OCI-LY7 (cell line): ENCODE results near the gene MRPL34. TPM values are rescaled to one million over a fixed set of nuclear protein-coding genes. Genes with fewer than 3 reads are reported as not detected.

ENCODE experiments used
- BruUV-seq: library from RNA; stranded (reverse); fragments of 400-500 nt; replicated peaks from 2 replicates; lab custom pipeline; 2021; lab: Mats Ljungman, UMichigan
- CTCF ChIA-PET: fragments of 300-600 bp; sonication (Branson Sonifier 250); formaldehyde crosslinking; loops from one replicate; lab custom pipeline; 2022; ENCODE audit warnings: antibody characterized with exemption; ENCODE audit not compliant: unreplicated experiment; lab: Charles Lee
- POLR2A ChIA-PET: fragments of 300-600 bp; sonication (Branson Sonifier 250); formaldehyde crosslinking; loops from one replicate; lab custom pipeline; 2022; ENCODE audit warnings: antibody characterized with exemption; lab: Charles Lee
- DNase-seq: peaks from one replicate; pipeline ENCODE4 v3.0.0-alpha.2; 2015; ENCODE audit warnings: low spot score
- H2AFZ ChIP-seq: fragments of 200-600 bp; sonication (generic), shearing (Covaris generic); 2 replicates; pipeline ENCODE4 v1.6.1; 2014; ENCODE audit warnings: mild to moderate bottlenecking, antibody characterized with exemption, low read length, moderate library complexity
- H3K27ac ChIP-seq: fragments of 200-600 bp; sonication (generic); 2 replicates; pipeline ENCODE4 v1.5.1; 2014; ENCODE audit warnings: mixed run types, low read depth, mild to moderate bottlenecking, moderate library complexity, low read length, inconsistent platforms; ENCODE audit not compliant: poor library complexity, severe bottlenecking
- H3K36me3 ChIP-seq: fragments of 200-600 bp; sonication (generic); 2 replicates; pipeline ENCODE4 v1.6.1; 2014; ENCODE audit warnings: mild to moderate bottlenecking, antibody characterized with exemption, low read length, moderate library complexity, mixed read lengths; ENCODE audit not compliant: insufficient read depth
- H3K4me1 ChIP-seq: fragments of 200-600 bp; sonication (generic); 2 replicates; pipeline ENCODE4 v1.5.1; 2014; ENCODE audit warnings: mild to moderate bottlenecking, low read length; ENCODE audit not compliant: insufficient read depth, poor library complexity, severe bottlenecking
- H3K4me2 ChIP-seq: fragments of 200-600 bp; sonication (generic); 2 replicates; pipeline ENCODE4 v1.6.1; 2014; ENCODE audit warnings: mild to moderate bottlenecking, low read length
- H3K4me3 ChIP-seq: fragments of 200-600 bp; sonication (generic); 2 replicates; pipeline ENCODE4 v1.5.1; 2014; ENCODE audit warnings: mild to moderate bottlenecking, low read depth, low read length; ENCODE audit not compliant: poor library complexity, severe bottlenecking
- H3K79me2 ChIP-seq: fragments of 200-600 bp; sonication (generic); 2 replicates; pipeline ENCODE4 v1.6.1; 2016; ENCODE audit warnings: low read depth, mild to moderate bottlenecking, low read length, moderate library complexity, mixed read lengths; ENCODE audit not compliant: insufficient read depth
- H3K9me2 ChIP-seq: fragments of 200-600 bp; sonication (generic); 2 replicates; pipeline ENCODE4 v1.6.1; 2016; ENCODE audit warnings: mild to moderate bottlenecking, low read length, mixed read lengths; ENCODE audit not compliant: insufficient read depth
- H3K9me3 ChIP-seq: fragments of 200-600 bp; sonication (generic); 2 replicates; pipeline ENCODE4 v1.6.1; 2014; ENCODE audit warnings: mild to moderate bottlenecking, mixed run types, low read length, mixed read lengths
- H4K20me1 ChIP-seq: fragments of 200-600 bp; sonication (generic); 2 replicates; pipeline ENCODE4 v1.6.1; 2014; ENCODE audit warnings: mild to moderate bottlenecking, antibody characterized with exemption, low read length, moderate library complexity, mixed read lengths; ENCODE audit not compliant: insufficient read depth
- EZH2phosphoT487 ChIP-seq: fragments of 200-600 bp; sonication (generic); IDR thresholded peaks from 2 replicates; pipeline ENCODE4 v1.6.1; 2018; ENCODE audit warnings: low read depth, borderline replicate concordance, mild to moderate bottlenecking, mixed run types, antibody characterized with exemption, low read length, moderate library complexity, mixed read lengths
- intact Hi-C: fragments of 100-400 bp; cut with micrococcal nuclease; formaldehyde crosslinking; loops from one replicate; pipeline ENCODE4 v1.10.0; 2022; ENCODE audit not compliant: unreplicated experiment
- total RNA-seq, 2 experiments: library from RNA; depleted of rRNA in 1 of 2; stranded (reverse); fragments of >200 nt in 1 of 2; shearing (Covaris generic) in 1 of 2; gene quantifications; 2 replicates each; pipeline ENCODE4 v1.2.3, GENCODE V29; 2014 to 2022
- TF ChIP-seq, protein P1 (sequence below): fragments of 200-600 bp; sonication (generic); conservative IDR thresholded peaks from 2 replicates; pipeline ENCODE4 v1.5.1; 2014; ENCODE audit warnings: mild to moderate bottlenecking, antibody characterized with exemption, low read length, moderate library complexity, mixed read lengths

MRPL34 gene
- total RNA-seq, 2 experiments from 2014 or later = 173 to 174 TPM

- peak overlapping the region; percentile 36 for H3K27ac ChIP-seq
- peak overlapping the region; percentile 95 for H3K4me2 ChIP-seq
- TF ChIP-seq EZH2phosphoT487 = no peak
- TF ChIP-seq, protein P1, sequence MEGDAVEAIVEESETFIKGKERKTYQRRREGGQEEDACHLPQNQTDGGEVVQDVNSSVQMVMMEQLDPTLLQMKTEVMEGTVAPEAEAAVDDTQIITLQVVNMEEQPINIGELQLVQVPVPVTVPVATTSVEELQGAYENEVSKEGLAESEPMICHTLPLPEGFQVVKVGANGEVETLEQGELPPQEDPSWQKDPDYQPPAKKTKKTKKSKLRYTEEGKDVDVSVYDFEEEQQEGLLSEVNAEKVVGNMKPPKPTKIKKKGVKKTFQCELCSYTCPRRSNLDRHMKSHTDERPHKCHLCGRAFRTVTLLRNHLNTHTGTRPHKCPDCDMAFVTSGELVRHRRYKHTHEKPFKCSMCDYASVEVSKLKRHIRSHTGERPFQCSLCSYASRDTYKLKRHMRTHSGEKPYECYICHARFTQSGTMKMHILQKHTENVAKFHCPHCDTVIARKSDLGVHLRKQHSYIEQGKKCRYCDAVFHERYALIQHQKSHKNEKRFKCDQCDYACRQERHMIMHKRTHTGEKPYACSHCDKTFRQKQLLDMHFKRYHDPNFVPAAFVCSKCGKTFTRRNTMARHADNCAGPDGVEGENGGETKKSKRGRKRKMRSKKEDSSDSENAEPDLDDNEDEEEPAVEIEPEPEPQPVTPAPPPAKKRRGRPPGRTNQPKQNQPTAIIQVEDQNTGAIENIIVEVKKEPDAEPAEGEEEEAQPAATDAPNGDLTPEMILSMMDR = no peak
- intact Hi-C loops = no loop called here
- H3K4me1 ChIP-seq = peaks cover 35% of the 10 kb centered on the region
- H3K9me3 ChIP-seq = no peaks in the 10 kb centered on the region
- H2AFZ ChIP-seq = no peak overlapping the region; the same call in 1 of the 2 replicates
- H3K9me2 ChIP-seq = no peaks in the 10 kb centered on the region
- CTCF ChIA-PET = interaction anchor here (1.4 kb wide), 1 partner anchor 9 kb away, joined by 3 read pairs; no protein-coding TSS in a partner anchor
- peaks cover 16% of the 10 kb centered on the region for H3K36me3 ChIP-seq
- no TSS peak for BruUV-seq
- peaks cover 8% of the 10 kb centered on the region for H3K79me2 ChIP-seq
- peak overlapping the region; percentile 74 for H3K4me3 ChIP-seq
- POLR2A ChIA-PET = no interaction called here
- no peaks in the 10 kb centered on the region for H4K20me1 ChIP-seq
- DNase-seq = peak; percentile 51
Observed at GRCh38 chr19:17302391-17303166, 3.1 kb upstream of the MRPL34 start.

DNA sequence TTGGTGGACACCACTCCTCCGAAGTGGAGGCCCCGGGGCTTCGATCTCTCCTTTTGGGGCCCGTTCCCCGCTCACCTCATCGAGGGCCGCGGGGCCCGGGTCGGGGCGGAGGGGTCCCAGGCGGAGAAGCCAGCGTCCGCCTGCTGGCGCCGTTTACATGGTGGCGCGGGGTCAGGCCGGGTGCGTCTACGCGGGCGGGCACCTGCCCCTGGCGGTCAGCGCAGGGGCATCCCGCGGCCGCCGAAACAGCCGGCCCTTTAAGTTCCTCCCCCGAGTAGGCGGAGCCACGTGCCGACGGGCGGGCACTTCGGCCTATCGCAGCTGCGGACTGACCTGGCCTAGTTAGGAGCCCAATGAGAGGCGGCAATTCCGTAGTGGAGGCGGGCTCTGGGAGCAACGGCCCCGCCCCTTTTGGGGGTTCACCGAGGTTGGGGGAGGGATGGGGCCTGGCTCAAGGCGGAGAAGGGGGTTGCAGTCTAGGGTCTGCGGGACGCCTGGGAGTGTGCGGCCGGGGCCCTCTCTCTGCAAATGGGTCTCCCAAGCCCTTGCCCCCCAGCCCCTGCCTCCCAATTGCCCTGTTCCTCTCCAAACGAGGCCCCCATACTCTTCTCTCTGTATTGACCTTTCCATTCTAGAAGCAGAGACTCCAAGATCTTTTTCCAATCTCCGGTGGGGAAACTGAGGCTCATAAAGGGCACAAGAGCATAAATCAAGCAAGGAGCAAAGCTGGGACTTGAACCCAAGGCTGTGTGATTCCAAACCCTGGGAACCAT, 2.3 kb upstream of the MRPL34 start, which contains the start of gene ABHD8:
Gene ABHD8, minus strand, starts transcription at position 259 of the 773 bp plus-strand sequence. CDS start 1,809 bp downstream, outside the sequence.
- Histone ChIP-seq H3K36me3 (peaks cover 12% of the 10 kb centered on the region), H3K9me2 (no peaks in the 10 kb centered on the region), H4K20me1 (no peaks in the 10 kb centered on the region), H3K27ac (peak within 1 kb of the TSS; percentile 90), H3K4me3 (peak within 1 kb of the TSS; percentile 74), H3K79me2 (peaks cover 8% of the 10 kb centered on the region), H3K9me3 (no peaks in the 10 kb centered on the region), H3K4me2 (peak within 1 kb of the TSS; percentile 95), H2AFZ (peak within 1 kb of the TSS; percentile 29; the same call in 1 of the 2 replicates), H3K4me1 (peaks cover 40% of the 10 kb centered on the region)
- no peak for TF ChIP-seq EZH2phosphoT487
- TF ChIP-seq, protein P1 = peak; percentile 39
- intact Hi-C loops = no loop called here
- ChIA-PET CTCF (interaction anchor here (1.4 kb wide), 1 partner anchor 9 kb away, joined by 3 read pairs; no protein-coding TSS in a partner anchor), POLR2A (no interaction called here)
- DNase-seq = peak; percentile 98
- no TSS peak for BruUV-seq
